Liver (tissue), 9 donors: ENCODE measurements around the gene MTRR. TPM values are rescaled to one million over a fixed set of nuclear protein-coding genes. Genes with fewer than 3 reads are reported as not detected.

ENCODE experiments used
- DNase-seq: peaks from one replicate; pipeline ENCODE4 v3.0.0-alpha.2; 2017; ENCODE audit warnings: low spot score
- H3K27ac ChIP-seq, 2 donors: one replicate each; pipeline ENCODE4 v1.7.0; 2013; ENCODE audit warnings: inconsistent platforms in 2 of 2, low read length in 2 of 2, control low read depth in 1 of 2, low read depth in 1 of 2, mild to moderate bottlenecking in 1 of 2
- H3K27me3 ChIP-seq, 4 donors: one replicate each; pipeline versions ENCODE4 v1.6.1 to v1.7.0; 2013; ENCODE audit warnings: low read length in 3 of 4, inconsistent platforms in 1 of 4, mild to moderate bottlenecking in 1 of 4, moderate library complexity in 1 of 4; ENCODE audit not compliant: control insufficient read depth in 4 of 4, insufficient read depth in 4 of 4
- H3K36me3 ChIP-seq, 4 donors: one replicate each; pipeline versions ENCODE4 v1.6.1 to v1.7.0; 2013; ENCODE audit warnings: low read length in 3 of 4, mild to moderate bottlenecking in 3 of 4, low read depth in 1 of 4, moderate library complexity in 1 of 4; ENCODE audit not compliant: control insufficient read depth in 4 of 4, insufficient read depth in 3 of 4
- H3K4me1 ChIP-seq, 4 donors: one replicate each; pipeline versions ENCODE4 v1.6.1 to v1.7.0; 2013; ENCODE audit warnings: low read length in 3 of 4, mild to moderate bottlenecking in 3 of 4, moderate library complexity in 1 of 4; ENCODE audit not compliant: control insufficient read depth in 4 of 4, insufficient read depth in 4 of 4
- H3K4me3 ChIP-seq, 3 donors: one replicate each; pipeline versions ENCODE4 v1.6.1 to v1.7.0; 2013; ENCODE audit warnings: low read length in 3 of 3, control low read depth in 1 of 3, low read depth in 1 of 3, mild to moderate bottlenecking in 1 of 3
- H3K9ac ChIP-seq, 2 donors: one replicate each; pipeline ENCODE4 v1.7.0; 2013; ENCODE audit warnings: low read length in 2 of 2, mild to moderate bottlenecking in 2 of 2, moderate library complexity in 2 of 2, control low read depth in 1 of 2, low read depth in 1 of 2
- H3K9me3 ChIP-seq, 4 donors: one replicate each; pipeline versions ENCODE4 v1.6.1 to v1.7.0; 2013; ENCODE audit warnings: low read length in 3 of 4; ENCODE audit not compliant: control insufficient read depth in 4 of 4
- CTCF ChIP-seq: fragments of 150-350 bp; IDR thresholded peaks from 2 replicates; pipeline ENCODE4 v1.5.1; 2017; ENCODE audit warnings: improper control_type of control experiment, low read depth, low read length; ENCODE audit not compliant: missing input control
- EGR1 ChIP-seq, 2 donors: IDR thresholded peaks; 2 replicates each; pipeline ENCODE4 v1.6.1; 2016 to 2018; ENCODE audit warnings: antibody characterized with exemption in 2 of 2, low read depth in 2 of 2
- FOXA1 ChIP-seq: IDR thresholded peaks from 2 replicates; pipeline ENCODE4 v1.6.1; 2016; ENCODE audit warnings: antibody characterized with exemption
- FOXA2 ChIP-seq: IDR thresholded peaks from 2 replicates; pipeline ENCODE4 v1.6.1; 2016; ENCODE audit warnings: antibody characterized with exemption
- GABPA ChIP-seq, 2 donors: IDR thresholded peaks in 1 of 2; conservative IDR thresholded peaks in 1 of 2; 2 replicates each; pipeline ENCODE4 v1.6.1; 2016; ENCODE audit warnings: antibody characterized with exemption in 2 of 2, mild to moderate bottlenecking in 1 of 2, moderate library complexity in 1 of 2
- HNF4A ChIP-seq, 2 donors: conservative IDR thresholded peaks; 2 replicates each; pipeline ENCODE4 v1.6.1; 2016; ENCODE audit warnings: antibody characterized with exemption in 2 of 2, mild to moderate bottlenecking in 2 of 2
- HNF4G ChIP-seq: IDR thresholded peaks from 2 replicates; pipeline ENCODE4 v1.6.1; 2016; ENCODE audit warnings: antibody characterized with exemption
- JUND ChIP-seq, 2 donors: IDR thresholded peaks; 2 replicates each; pipeline ENCODE4 v1.6.1; 2016; ENCODE audit warnings: antibody characterized with exemption in 2 of 2
- NR2F2 ChIP-seq: IDR thresholded peaks from 2 replicates; pipeline ENCODE4 v1.6.1; 2016; ENCODE audit warnings: antibody characterized with exemption
- RAD21 ChIP-seq, 2 donors: IDR thresholded peaks; 2 replicates each; pipeline ENCODE4 v1.6.1; 2016; ENCODE audit warnings: antibody characterized with exemption in 2 of 2, mild to moderate bottlenecking in 2 of 2
- REST ChIP-seq: IDR thresholded peaks from 2 replicates; pipeline ENCODE4 v1.6.1; 2016; ENCODE audit warnings: antibody characterized with exemption, mild to moderate bottlenecking
- RXRA ChIP-seq, 2 donors: IDR thresholded peaks; 2 replicates each; pipeline ENCODE4 v1.6.1; 2017 to 2018; ENCODE audit warnings: antibody characterized with exemption in 2 of 2, mild to moderate bottlenecking in 1 of 2
- SP1 ChIP-seq: IDR thresholded peaks from 2 replicates; pipeline ENCODE4 v1.6.1; 2018; ENCODE audit warnings: antibody characterized with exemption, mild to moderate bottlenecking
- TAF1 ChIP-seq: conservative IDR thresholded peaks from 2 replicates; pipeline ENCODE4 v1.6.1; 2016; ENCODE audit warnings: antibody characterized with exemption, mild to moderate bottlenecking
- YY1 ChIP-seq: IDR thresholded peaks from 2 replicates; pipeline ENCODE4 v1.6.1; 2016; ENCODE audit warnings: antibody characterized with exemption, mild to moderate bottlenecking
- ZBTB33 ChIP-seq: IDR thresholded peaks from 2 replicates; pipeline ENCODE4 v1.6.1; 2016; ENCODE audit warnings: antibody characterized with exemption
- WGBS: extraction: QIAGEN DNeasy Blood & Tissue Kit; methylation state at CpG from one replicate; pipeline ENCODE4 v1.1.7; 2013; 5-methylcytosine and 5-hydroxymethylcytosine counted together
- polyA plus RNA-seq, 2 donors: library from polyadenylated mRNA; stranded (reverse) in 1 of 2; unstranded in 1 of 2; fragments of 200-250 nt in 1 of 2; fragments of >200 nt in 1 of 2; fragmentation: Nextera tagmentation in 1 of 2; extraction: Ambion mirVana in 1 of 2; gene quantifications; one replicate each; pipeline versions ENCODE4 v1.2.1 to v1.2.3, GENCODE V29; 2013 to 2015
- total RNA-seq, 2 donors: library from RNA; depleted of rRNA; stranded (reverse); fragments of >200 nt; gene quantifications; one replicate each; pipeline ENCODE4 v1.2.3, GENCODE V29; 2014
- TF ChIP-seq, protein P1 (sequence below): IDR thresholded peaks from 2 replicates; pipeline ENCODE4 v1.6.1; 2016; ENCODE audit warnings: antibody characterized with exemption
- TF ChIP-seq, protein P2 (sequence below): IDR thresholded peaks from 2 replicates; pipeline ENCODE4 v1.6.1; 2016; ENCODE audit warnings: antibody characterized with exemption
- donor health status: healthy.
- donor health status: healthy.
- donor health status: healthy.
- donor health status: healthy.
- donor health status: healthy.

The MTRR gene
- total and polyA plus RNA-seq, 4 donors, result 16.2 to 49.7 (median 18.0) TPM

GRCh38 chr5:7857926-7858632, 10.9 kb upstream of the MTRR start (continued):
- no peak for TF ChIP-seq GABPA (IDR thresholded peaks at IDR 0.05 in 1 of 2, conservative IDR thresholded peaks at IDR 0.05 in 1 of 2)
- no peak for TF ChIP-seq CTCF

- no peaks in the 10 kb centered on the region for H3K27me3 ChIP-seq
- no peak for DNase-seq
- no peak overlapping the region for H3K27ac ChIP-seq
- no peak overlapping the region for H3K4me3 ChIP-seq
- H3K9me3 ChIP-seq, result no peaks in the 10 kb centered on the region
- peaks cover 0 to 28% (median 20%) of the 10 kb centered on the region in 4 donors for H3K4me1 ChIP-seq
- TF ChIP-seq EGR1 (IDR thresholded peaks at IDR 0.05; ENCODE audit: low read depth in 2 of 2), result no peak
- TF ChIP-seq NR2F2, result no peak
- no peak for TF ChIP-seq HNF4G
- no peak for TF ChIP-seq SP1
- TF ChIP-seq, protein P1, sequence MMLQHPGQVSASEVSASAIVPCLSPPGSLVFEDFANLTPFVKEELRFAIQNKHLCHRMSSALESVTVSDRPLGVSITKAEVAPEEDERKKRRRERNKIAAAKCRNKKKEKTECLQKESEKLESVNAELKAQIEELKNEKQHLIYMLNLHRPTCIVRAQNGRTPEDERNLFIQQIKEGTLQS, result no peak
- no peak for TF ChIP-seq ZBTB33
- TF ChIP-seq RXRA (IDR thresholded peaks at IDR 0.05), result no peak
- TF ChIP-seq RAD21 (IDR thresholded peaks at IDR 0.05), result no peak
- no peak for TF ChIP-seq GABPA (IDR thresholded peaks at IDR 0.05 in 1 of 2, conservative IDR thresholded peaks at IDR 0.05 in 1 of 2)
- no peak for TF ChIP-seq CTCF
- no peak for TF ChIP-seq JUND (IDR thresholded peaks at IDR 0.05)
- TF ChIP-seq FOXA2, result no peak
- no peak for TF ChIP-seq FOXA1
- no peak for TF ChIP-seq REST
- TF ChIP-seq YY1, result no peak
- TF ChIP-seq, protein P2, sequence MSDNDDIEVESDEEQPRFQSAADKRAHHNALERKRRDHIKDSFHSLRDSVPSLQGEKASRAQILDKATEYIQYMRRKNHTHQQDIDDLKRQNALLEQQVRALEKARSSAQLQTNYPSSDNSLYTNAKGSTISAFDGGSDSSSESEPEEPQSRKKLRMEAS, result no peak
- no peak for TF ChIP-seq TAF1
- no peak for TF ChIP-seq HNF4A (conservative IDR thresholded peaks at IDR 0.05)
- 88% methylated on average over 2 of the region's 2 CpGs for WGBS
- H3K9ac ChIP-seq, result no peak overlapping the region
- peaks cover 5 to 17% (median 13%) of the 10 kb centered on the region in 4 donors for H3K36me3 ChIP-seq
These were observed 2.8 kb upstream of the MTRR start for GRCh38 chr5:7866196-7866595.
